Type B pancreatic cell (in vitro differentiated cells): ENCODE results near the gene HLA-DRA. TPM values are rescaled to one million over a fixed set of nuclear protein-coding genes. Genes with fewer than 3 reads are reported as not detected.

ENCODE experiments used
- DNase-seq: peaks from one replicate; pipeline ENCODE4 v3.0.0; 2021; ENCODE audit warnings: mixed read lengths; ENCODE audit not compliant: unreplicated experiment; ENCODE audit errors: extremely low spot score
- H3K27ac Mint-ChIP-seq: 2 replicates; pipeline ENCODE4 v1.8.0; 2021; ENCODE audit warnings: mild to moderate bottlenecking, mixed read lengths
- H3K27me3 Mint-ChIP-seq: 2 replicates; pipeline ENCODE4 v1.8.0; 2021; ENCODE audit warnings: mixed read lengths
- H3K36me3 Mint-ChIP-seq: 2 replicates; pipeline ENCODE4 v1.8.0; 2021; ENCODE audit warnings: mixed read lengths
- H3K4me1 Mint-ChIP-seq: one replicate; pipeline ENCODE4 v1.8.0; 2021; ENCODE audit warnings: mixed read lengths; ENCODE audit not compliant: unreplicated experiment
- H3K4me3 Mint-ChIP-seq: 2 replicates; pipeline ENCODE4 v1.8.0; 2021; ENCODE audit warnings: mild to moderate bottlenecking, mixed read lengths
- H3K9me3 Mint-ChIP-seq: 2 replicates; pipeline ENCODE4 v1.8.0; 2021; ENCODE audit warnings: mixed read lengths
- long read RNA-seq: library from polyadenylated mRNA; unstranded; transcript quantifications from one replicate; pipeline ENCODE4 v2.0.0, GENCODE V29; 2020
- total RNA-seq: library from RNA; stranded (reverse); gene quantifications from 2 replicates; pipeline ENCODE4 v1.2.1, GENCODE V29; 2021; ENCODE audit warnings: low replicate concordance
- TF ChIP-seq, protein P1 (sequence below): fragments of 200-600 bp; sonication (generic); conservative IDR thresholded peaks from 2 replicates; pipeline ENCODE4 v1.5.0; 2021; ENCODE audit warnings: antibody characterized with exemption, mild to moderate bottlenecking

HLA-DRA gene
- total RNA-seq, result 1.4 and 2.1 TPM in 2 replicates
- long read RNA-seq, partial matches to known transcripts, result 3 of 6 reads
- long read RNA-seq, other reads (novel, unspliced or antisense), result 0 of 6 reads

DNA sequence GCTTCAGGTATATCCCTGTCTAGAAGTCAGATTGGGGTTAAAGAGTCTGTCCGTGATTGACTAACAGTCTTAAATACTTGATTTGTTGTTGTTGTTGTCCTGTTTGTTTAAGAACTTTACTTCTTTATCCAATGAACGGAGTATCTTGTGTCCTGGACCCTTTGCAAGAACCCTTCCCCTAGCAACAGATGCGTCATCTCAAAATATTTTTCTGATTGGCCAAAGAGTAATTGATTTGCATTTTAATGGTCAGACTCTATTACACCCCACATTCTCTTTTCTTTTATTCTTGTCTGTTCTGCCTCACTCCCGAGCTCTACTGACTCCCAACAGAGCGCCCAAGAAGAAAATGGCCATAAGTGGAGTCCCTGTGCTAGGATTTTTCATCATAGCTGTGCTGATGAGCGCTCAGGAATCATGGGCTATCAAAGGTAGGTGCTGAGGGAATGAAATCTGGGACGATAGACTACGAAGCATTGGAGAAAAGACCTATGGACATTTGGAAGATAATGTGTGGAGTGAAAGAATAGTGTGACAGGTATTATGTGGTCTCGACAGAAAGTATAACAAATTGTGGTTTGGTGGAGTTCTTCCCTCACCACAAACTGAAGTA lies at the start of gene HLA-DRA:
TSS of gene HLA-DRA (plus strand) at position 286 of the 613 bp plus-strand sequence. CDS start at position 350, 64 bp downstream.
- Mint-ChIP-seq H3K27ac (no peak within 1 kb of the TSS), H3K27me3 (peaks cover 18% of the 10 kb centered on the region), H3K9me3 (peaks cover 6% of the 10 kb centered on the region), H3K36me3 (no peaks in the 10 kb centered on the region), H3K4me3 (no peak within 1 kb of the TSS), H3K4me1 (no peaks in the 10 kb centered on the region)
- TF ChIP-seq, protein P1, sequence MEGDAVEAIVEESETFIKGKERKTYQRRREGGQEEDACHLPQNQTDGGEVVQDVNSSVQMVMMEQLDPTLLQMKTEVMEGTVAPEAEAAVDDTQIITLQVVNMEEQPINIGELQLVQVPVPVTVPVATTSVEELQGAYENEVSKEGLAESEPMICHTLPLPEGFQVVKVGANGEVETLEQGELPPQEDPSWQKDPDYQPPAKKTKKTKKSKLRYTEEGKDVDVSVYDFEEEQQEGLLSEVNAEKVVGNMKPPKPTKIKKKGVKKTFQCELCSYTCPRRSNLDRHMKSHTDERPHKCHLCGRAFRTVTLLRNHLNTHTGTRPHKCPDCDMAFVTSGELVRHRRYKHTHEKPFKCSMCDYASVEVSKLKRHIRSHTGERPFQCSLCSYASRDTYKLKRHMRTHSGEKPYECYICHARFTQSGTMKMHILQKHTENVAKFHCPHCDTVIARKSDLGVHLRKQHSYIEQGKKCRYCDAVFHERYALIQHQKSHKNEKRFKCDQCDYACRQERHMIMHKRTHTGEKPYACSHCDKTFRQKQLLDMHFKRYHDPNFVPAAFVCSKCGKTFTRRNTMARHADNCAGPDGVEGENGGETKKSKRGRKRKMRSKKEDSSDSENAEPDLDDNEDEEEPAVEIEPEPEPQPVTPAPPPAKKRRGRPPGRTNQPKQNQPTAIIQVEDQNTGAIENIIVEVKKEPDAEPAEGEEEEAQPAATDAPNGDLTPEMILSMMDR, result no peak
- DNase-seq, result no peak

DNA sequence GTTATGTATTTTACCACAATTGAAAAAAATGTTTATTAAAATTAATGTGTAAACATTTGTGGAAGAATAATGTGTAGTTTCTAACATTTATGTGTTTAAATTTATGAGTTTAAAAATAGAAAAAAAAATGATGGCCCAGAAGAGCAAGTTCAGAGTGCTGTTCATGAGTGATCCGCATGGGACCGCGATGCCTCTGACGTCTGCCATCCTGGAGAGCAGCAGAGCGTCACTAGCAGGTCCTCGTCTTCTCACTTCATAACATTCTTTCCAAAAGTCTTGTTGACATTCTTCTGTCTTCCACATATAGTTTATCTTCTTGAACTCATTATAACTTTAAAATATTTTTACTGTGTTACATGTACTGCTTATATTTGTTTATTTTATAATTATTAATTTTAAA lies 48.2 kb upstream of the HLA-DRA start:
- TF ChIP-seq, protein P1, result no peak
- DNase-seq, result no peak
- Mint-ChIP-seq H3K27ac (no peak overlapping the region), H3K9me3 (no peaks in the 10 kb centered on the region), H3K4me1 (peaks cover 9% of the 10 kb centered on the region), H3K4me3 (no peak overlapping the region), H3K27me3 (peaks cover 12% of the 10 kb centered on the region), H3K36me3 (no peaks in the 10 kb centered on the region)

DNA sequence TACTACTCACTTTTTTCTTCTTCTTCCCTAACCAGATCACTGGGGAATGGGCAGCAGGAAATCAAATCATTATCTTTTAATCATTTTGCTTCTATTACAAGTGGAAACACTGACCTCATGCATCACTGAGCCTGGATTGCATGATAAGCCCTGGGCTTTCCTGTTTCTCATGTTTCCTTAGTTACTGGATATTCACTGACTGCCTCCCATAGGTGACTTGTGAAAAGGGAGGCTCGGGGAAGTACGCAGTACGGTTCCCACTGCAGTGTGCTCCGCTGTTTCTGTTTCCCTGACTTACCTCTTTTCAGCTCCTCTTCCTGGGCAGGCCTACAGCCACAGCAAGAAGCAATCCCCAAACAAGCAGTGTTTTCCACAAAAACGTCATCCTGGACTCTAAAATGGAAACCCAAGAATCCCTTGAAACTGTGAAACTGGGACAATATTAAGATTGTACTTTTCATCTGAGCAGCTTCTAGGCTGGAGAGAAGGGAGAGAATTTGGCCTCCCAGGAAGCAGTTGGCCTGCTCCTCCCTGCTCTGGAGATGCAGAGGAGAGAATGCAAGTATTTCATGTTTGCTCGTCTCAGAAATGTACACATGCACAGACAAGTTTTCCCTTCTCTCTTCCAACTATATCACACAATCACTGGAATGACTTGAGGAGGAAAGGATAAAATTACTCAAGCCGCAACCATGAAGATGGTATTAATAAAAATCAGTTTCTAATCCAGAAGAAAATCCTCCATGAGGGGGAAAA lies 45.8 kb upstream of the HLA-DRA start:
- TF ChIP-seq, protein P1, result no peak
- Mint-ChIP-seq H3K27me3 (peaks cover 3% of the 10 kb centered on the region), H3K9me3 (no peaks in the 10 kb centered on the region), H3K4me1 (peaks cover 9% of the 10 kb centered on the region), H3K36me3 (no peaks in the 10 kb centered on the region), H3K4me3 (no peak overlapping the region), H3K27ac (peak overlapping the region; percentile 6)
- no peak for DNase-seq

DNA sequence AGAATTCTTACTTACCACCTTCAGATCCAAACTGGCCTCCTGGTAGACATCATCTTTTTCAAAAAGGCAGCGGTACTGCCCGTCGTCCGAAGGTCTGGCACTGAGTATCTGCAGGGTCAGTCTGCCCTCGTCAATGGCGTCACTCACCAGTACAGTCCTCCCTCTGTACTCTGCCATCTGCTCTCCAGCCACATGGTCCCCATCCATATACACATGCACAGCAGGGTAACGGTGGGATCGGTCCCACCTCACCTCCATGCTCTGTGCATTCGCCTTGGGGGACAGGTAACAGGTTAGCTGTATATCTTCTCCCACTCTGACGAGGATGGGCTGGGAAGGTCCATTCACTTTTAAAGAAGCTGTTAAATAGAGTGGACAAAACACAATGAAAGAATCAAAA lies 43.7 kb upstream of the HLA-DRA start:
- H3K9me3 Mint-ChIP-seq, result no peaks in the 10 kb centered on the region
- peaks cover 9% of the 10 kb centered on the region for H3K4me1 Mint-ChIP-seq
- no peak overlapping the region for H3K27ac Mint-ChIP-seq
- no peak for DNase-seq
- peaks cover 6% of the 10 kb centered on the region for H3K27me3 Mint-ChIP-seq
- TF ChIP-seq, protein P1, result no peak
- no peak overlapping the region for H3K4me3 Mint-ChIP-seq
- H3K36me3 Mint-ChIP-seq, result no peaks in the 10 kb centered on the region

DNA sequence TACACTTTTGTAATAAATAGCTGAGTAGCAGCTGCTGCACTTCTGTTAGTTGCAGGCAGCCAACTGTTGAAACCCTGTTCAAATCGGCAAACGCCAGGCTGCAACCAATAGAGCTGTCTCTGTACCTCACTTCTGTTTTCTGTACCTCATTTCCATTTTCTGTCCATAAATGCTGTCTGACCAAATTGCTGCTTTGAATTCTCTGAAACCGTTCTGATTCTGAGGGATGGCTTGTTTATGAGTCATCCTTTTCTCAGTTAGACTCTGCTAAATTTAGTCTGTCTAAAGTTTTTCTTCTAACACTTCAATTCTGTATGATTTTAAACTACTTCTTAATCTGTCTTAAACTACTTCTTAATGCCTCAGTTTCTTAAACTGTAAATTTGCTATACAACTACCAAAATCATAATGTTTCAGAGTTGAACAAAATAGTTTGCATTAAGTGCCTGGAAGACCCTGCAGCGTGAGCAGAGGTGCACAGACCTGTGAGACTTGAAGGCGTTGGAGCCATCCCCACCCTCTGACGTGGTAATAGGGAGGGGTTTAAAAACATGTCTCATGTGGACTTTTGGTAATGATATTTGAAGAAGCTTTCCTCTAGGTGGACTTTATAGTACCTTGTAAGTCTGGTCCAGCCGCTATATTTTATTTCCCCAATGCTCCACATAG lies 42.3 kb upstream of the HLA-DRA start:
- H3K4me3 Mint-ChIP-seq, result no peak overlapping the region
- DNase-seq, result no peak
- no peaks in the 10 kb centered on the region for H3K36me3 Mint-ChIP-seq
- H3K4me1 Mint-ChIP-seq, result peaks cover 9% of the 10 kb centered on the region
- peaks cover 10% of the 10 kb centered on the region for H3K27me3 Mint-ChIP-seq
- H3K27ac Mint-ChIP-seq, result no peak overlapping the region
- H3K9me3 Mint-ChIP-seq, result no peaks in the 10 kb centered on the region
- TF ChIP-seq, protein P1, result no peak
